Measurements from ENCODE around the gene ZNF277.

- TF ChIP-seq RARB (CRISPR knock-in tag; IDR thresholded peaks at IDR 0.05) = no peak
- TF ChIP-seq ARNTL (CRISPR knock-in tag; IDR thresholded peaks at IDR 0.05; ENCODE audit: borderline replicate concordance, low read depth) = no peak
- TF ChIP-seq BACH2 (CRISPR knock-in tag; IDR thresholded peaks at IDR 0.05; ENCODE audit: borderline replicate concordance) = no peak
- no peak for TF ChIP-seq TCF4 (CRISPR knock-in tag; IDR thresholded peaks at IDR 0.05; ENCODE audit: borderline replicate concordance)
- no peak for TF ChIP-seq SNAI2 (CRISPR knock-in tag; IDR thresholded peaks at IDR 0.05)
- no peak for TF ChIP-seq CREB5 (CRISPR knock-in tag; IDR thresholded peaks at IDR 0.05; ENCODE audit: low read depth)
- TF ChIP-seq ZFP3 (CRISPR knock-in tag; IDR thresholded peaks at IDR 0.05) = no peak
- no peak for TF ChIP-seq PATZ1 (CRISPR knock-in tag; IDR thresholded peaks at IDR 0.05; ENCODE audit: borderline replicate concordance)
- TF ChIP-seq TSHZ2 (CRISPR knock-in tag; IDR thresholded peaks at IDR 0.05) = no peak
- TF ChIP-seq ZC3H10 (CRISPR knock-in tag; IDR thresholded peaks at IDR 0.05) = no peak
- TF ChIP-seq ZFP30 (CRISPR knock-in tag; IDR thresholded peaks at IDR 0.05) = no peak
- TF ChIP-seq PPARA (CRISPR knock-in tag; IDR thresholded peaks at IDR 0.05; ENCODE audit: borderline replicate concordance) = no peak
- no peak for TF ChIP-seq ZNF565 (CRISPR knock-in tag; conservative IDR thresholded peaks at IDR 0.05; ENCODE audit: low read depth)
These were observed 77.0 kb downstream of the ZNF277 start for GRCh38 chr7:112283382-112283910.

Measured in SK-N-SH treated with all-trans-retinoic acid at 6 μM for 48 hours (cell line).